Fibroblast of pulmonary artery (primary cell): ENCODE data around the gene SPRYD3.
A peak's percentile ranks its signal among the peaks of the same experiment; 100 is the strongest.

Source experiments
- DNase-seq: peaks from one replicate; pipeline ENCODE4 v3.0.0-alpha.2; 2010; ENCODE audit warnings: low read depth
- H3K4me3 ChIP-seq: replicated peaks from 2 replicates; pipeline ENCODE4 v1.5.1; 2011; ENCODE audit warnings: low read depth, mild to moderate bottlenecking, control low read depth, low read length, moderate library complexity
- CTCF ChIP-seq: IDR thresholded peaks from 2 replicates; pipeline ENCODE4 v1.5.1; 2011; ENCODE audit warnings: mild to moderate bottlenecking, control low read depth, low read length, inconsistent platforms; ENCODE audit errors: missing control alignments

SPRYD3 gene

GRCh38 chr12:53079226-53080117, at the start of gene SPRYD3:
SPRYD3 (minus strand) TSS chr12:53079390; CDS start chr12:53079333, 57 bp downstream.
- peak within 1 kb of the TSS; percentile 69 for H3K4me3 ChIP-seq
- TF ChIP-seq CTCF: no peak
- peak; percentile 96 for DNase-seq

GRCh38 chr12:53127169-53127568, 48.0 kb upstream of the SPRYD3 start:
- no peak for DNase-seq
- no peak overlapping the region for H3K4me3 ChIP-seq
- no peak for TF ChIP-seq CTCF

GRCh38 chr12:53124352-53124723, 45.1 kb upstream of the SPRYD3 start:
- no peak overlapping the region for H3K4me3 ChIP-seq
- no peak for DNase-seq
- no peak for TF ChIP-seq CTCF

GRCh38 chr12:53123578-53124351, 44.6 kb upstream of the SPRYD3 start:
- no peak for TF ChIP-seq CTCF
- peak; percentile 14 for DNase-seq
- H3K4me3 ChIP-seq: no peak overlapping the region

GRCh38 chr12:53122961-53123468, 43.8 kb upstream of the SPRYD3 start:
- no peak overlapping the region for H3K4me3 ChIP-seq
- TF ChIP-seq CTCF: no peak
- DNase-seq: peak; percentile 65

- no peak overlapping the region for H3K4me3 ChIP-seq
- no peak for TF ChIP-seq CTCF
- DNase-seq: no peak
Observed at GRCh38 chr12:53120685-53121525, 41.7 kb upstream of the SPRYD3 start.
